Measurements from ENCODE around the gene SETD2.

The SETD2 gene

GRCh38 chr3:46981932-46982471 lies 181.9 kb downstream of the SETD2 start:
- no peak for DNase-seq

GRCh38 chr3:46979958-46980497 lies 183.9 kb downstream of the SETD2 start:
- DNase-seq, result no peak

GRCh38 chr3:46978985-46979944 lies 184.6 kb downstream of the SETD2 start, which contains the start of gene NBEAL2:
Gene NBEAL2, plus strand, starts transcription at chr3:46979666. Its CDS starts 196 bp downstream, at chr3:46979862.
- DNase-seq, result peak; percentile 89

GRCh38 chr3:46978381-46978780 lies 185.5 kb downstream of the SETD2 start:
- no peak for DNase-seq

- DNase-seq, result no peak
Observed at GRCh38 chr3:46977811-46978195, 186.1 kb downstream of the SETD2 start.

- DNase-seq, result peak; percentile 99
Observed at GRCh38 chr3:46976326-46977190, 187.4 kb downstream of the SETD2 start, which contains the start of gene CCDC12. Gene CCDC12, minus strand, starts transcription at chr3:46976745. Its CDS starts 13 bp downstream, at chr3:46976732.

GRCh38 chr3:46974421-46975171 lies 189.3 kb downstream of the SETD2 start:
- no peak for DNase-seq

GRCh38 chr3:46972396-46972795 lies 191.5 kb downstream of the SETD2 start:
- no peak for DNase-seq

- DNase-seq, result no peak
Observed at GRCh38 chr3:46971742-46972141, 192.2 kb downstream of the SETD2 start.

- DNase-seq, result no peak
Observed at GRCh38 chr3:46971151-46971550, 192.8 kb downstream of the SETD2 start.

- no peak for DNase-seq
Observed at GRCh38 chr3:46970391-46971091, 193.4 kb downstream of the SETD2 start.

GRCh38 chr3:46968783-46969428 lies 195.0 kb downstream of the SETD2 start:
- DNase-seq, result no peak

- DNase-seq, result no peak
Observed at GRCh38 chr3:46966811-46967210, 197.1 kb downstream of the SETD2 start.

All from fibroblast of skin of abdomen (primary cell).